ENCODE data around the gene TFAP2C.

Gene TFAP2C

DNA sequence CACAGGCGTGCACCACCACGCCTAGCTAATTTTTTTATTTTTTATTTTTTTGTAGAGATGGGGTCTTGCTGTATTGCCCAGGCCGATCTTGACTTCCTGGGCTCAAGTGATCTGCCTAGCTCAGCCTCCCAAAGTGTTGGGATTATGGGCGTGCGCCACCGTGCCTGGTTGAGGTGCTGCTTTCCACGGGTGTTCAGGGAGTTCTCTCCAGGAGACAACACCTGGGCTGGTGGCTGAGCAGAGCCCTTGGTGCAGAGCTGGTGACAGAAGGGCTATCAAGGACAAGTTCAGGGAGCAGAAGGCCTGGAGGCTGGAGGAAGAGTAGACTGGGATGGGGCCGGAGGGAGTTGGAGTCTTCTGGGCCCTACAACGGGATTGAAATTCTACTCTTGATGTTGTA lies 34.6 kb downstream of the TFAP2C start:
- no peak for TF ChIP-seq ISL1 (CRISPR knock-in tag; IDR thresholded peaks at IDR 0.05)
- no peak for TF ChIP-seq ZFP30 (CRISPR knock-in tag; IDR thresholded peaks at IDR 0.05)
- TF ChIP-seq ZNF565 (CRISPR knock-in tag; conservative IDR thresholded peaks at IDR 0.05; ENCODE audit: low read depth), result no peak
- TF ChIP-seq PPARA (CRISPR knock-in tag; IDR thresholded peaks at IDR 0.05; ENCODE audit: borderline replicate concordance), result no peak
- no peak for TF ChIP-seq OSR1 (CRISPR knock-in tag; IDR thresholded peaks at IDR 0.05)
- TF ChIP-seq, protein P1, sequence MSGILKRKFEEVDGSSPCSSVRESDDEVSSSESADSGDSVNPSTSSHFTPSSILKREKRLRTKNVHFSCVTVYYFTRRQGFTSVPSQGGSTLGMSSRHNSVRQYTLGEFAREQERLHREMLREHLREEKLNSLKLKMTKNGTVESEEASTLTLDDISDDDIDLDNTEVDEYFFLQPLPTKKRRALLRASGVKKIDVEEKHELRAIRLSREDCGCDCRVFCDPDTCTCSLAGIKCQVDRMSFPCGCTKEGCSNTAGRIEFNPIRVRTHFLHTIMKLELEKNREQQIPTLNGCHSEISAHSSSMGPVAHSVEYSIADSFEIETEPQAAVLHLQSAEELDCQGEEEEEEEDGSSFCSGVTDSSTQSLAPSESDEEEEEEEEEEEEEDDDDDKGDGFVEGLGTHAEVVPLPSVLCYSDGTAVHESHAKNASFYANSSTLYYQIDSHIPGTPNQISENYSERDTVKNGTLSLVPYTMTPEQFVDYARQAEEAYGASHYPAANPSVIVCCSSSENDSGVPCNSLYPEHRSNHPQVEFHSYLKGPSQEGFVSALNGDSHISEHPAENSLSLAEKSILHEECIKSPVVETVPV (CRISPR knock-in tag; IDR thresholded peaks at IDR 0.05), result no peak
- no peak for TF ChIP-seq ZC3H10 (CRISPR knock-in tag; IDR thresholded peaks at IDR 0.05)
- no peak for TF ChIP-seq ZNF8 (CRISPR knock-in tag; IDR thresholded peaks at IDR 0.05)
- TF ChIP-seq, protein P2, sequence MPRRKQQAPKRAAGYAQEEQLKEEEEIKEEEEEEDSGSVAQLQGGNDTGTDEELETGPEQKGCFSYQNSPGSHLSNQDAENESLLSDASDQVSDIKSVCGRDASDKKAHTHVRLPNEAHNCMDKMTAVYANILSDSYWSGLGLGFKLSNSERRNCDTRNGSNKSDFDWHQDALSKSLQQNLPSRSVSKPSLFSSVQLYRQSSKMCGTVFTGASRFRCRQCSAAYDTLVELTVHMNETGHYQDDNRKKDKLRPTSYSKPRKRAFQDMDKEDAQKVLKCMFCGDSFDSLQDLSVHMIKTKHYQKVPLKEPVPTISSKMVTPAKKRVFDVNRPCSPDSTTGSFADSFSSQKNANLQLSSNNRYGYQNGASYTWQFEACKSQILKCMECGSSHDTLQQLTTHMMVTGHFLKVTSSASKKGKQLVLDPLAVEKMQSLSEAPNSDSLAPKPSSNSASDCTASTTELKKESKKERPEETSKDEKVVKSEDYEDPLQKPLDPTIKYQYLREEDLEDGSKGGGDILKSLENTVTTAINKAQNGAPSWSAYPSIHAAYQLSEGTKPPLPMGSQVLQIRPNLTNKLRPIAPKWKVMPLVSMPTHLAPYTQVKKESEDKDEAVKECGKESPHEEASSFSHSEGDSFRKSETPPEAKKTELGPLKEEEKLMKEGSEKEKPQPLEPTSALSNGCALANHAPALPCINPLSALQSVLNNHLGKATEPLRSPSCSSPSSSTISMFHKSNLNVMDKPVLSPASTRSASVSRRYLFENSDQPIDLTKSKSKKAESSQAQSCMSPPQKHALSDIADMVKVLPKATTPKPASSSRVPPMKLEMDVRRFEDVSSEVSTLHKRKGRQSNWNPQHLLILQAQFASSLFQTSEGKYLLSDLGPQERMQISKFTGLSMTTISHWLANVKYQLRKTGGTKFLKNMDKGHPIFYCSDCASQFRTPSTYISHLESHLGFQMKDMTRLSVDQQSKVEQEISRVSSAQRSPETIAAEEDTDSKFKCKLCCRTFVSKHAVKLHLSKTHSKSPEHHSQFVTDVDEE (CRISPR knock-in tag; IDR thresholded peaks at IDR 0.05), result no peak
- no peak for TF ChIP-seq RARB (CRISPR knock-in tag; IDR thresholded peaks at IDR 0.05)
- no peak for TF ChIP-seq ZNF70 (CRISPR knock-in tag; IDR thresholded peaks at IDR 0.05)
- TF ChIP-seq ZFP3 (CRISPR knock-in tag; IDR thresholded peaks at IDR 0.05), result no peak
- no peak for TF ChIP-seq BACH2 (CRISPR knock-in tag; IDR thresholded peaks at IDR 0.05; ENCODE audit: borderline replicate concordance)
- TF ChIP-seq TOX (CRISPR knock-in tag; IDR thresholded peaks at IDR 0.05; ENCODE audit: borderline replicate concordance), result no peak
- TF ChIP-seq SNAI2 (CRISPR knock-in tag; IDR thresholded peaks at IDR 0.05), result no peak
- ATAC-seq, result no peak

DNA sequence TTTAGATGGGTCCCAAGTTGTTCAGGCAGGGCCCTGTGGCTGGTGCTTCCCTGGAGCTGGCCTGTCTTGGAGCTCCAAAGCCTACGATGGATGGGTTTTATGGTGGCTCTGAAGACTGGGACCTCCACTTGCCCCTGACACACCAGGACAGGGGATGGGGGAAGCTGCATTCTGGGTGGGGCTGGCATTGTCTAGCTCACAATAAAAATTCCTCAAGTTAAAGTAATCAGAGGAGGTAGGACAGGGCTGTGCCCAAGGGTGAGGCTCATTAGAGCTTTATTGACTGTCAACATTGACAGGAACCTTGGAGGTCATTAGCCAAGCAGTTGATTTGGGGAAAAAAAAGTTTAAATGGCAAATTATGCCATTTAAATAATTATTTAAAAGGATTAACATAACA lies 35.7 kb downstream of the TFAP2C start:
- TF ChIP-seq ZNF8 (CRISPR knock-in tag; IDR thresholded peaks at IDR 0.05) (no peak), GLIS3 (CRISPR knock-in tag; IDR thresholded peaks at IDR 0.05) (no peak), BACH2 (CRISPR knock-in tag; IDR thresholded peaks at IDR 0.05; ENCODE audit: borderline replicate concordance) (no peak), TCF4 (CRISPR knock-in tag; IDR thresholded peaks at IDR 0.05; ENCODE audit: borderline replicate concordance) (no peak), ZNF565 (CRISPR knock-in tag; conservative IDR thresholded peaks at IDR 0.05; ENCODE audit: low read depth) (no peak), ZFP30 (CRISPR knock-in tag; IDR thresholded peaks at IDR 0.05) (no peak), ESRRG (CRISPR knock-in tag; IDR thresholded peaks at IDR 0.05) (no peak), ZC3H10 (CRISPR knock-in tag; IDR thresholded peaks at IDR 0.05) (no peak)
- TF ChIP-seq, protein P3, sequence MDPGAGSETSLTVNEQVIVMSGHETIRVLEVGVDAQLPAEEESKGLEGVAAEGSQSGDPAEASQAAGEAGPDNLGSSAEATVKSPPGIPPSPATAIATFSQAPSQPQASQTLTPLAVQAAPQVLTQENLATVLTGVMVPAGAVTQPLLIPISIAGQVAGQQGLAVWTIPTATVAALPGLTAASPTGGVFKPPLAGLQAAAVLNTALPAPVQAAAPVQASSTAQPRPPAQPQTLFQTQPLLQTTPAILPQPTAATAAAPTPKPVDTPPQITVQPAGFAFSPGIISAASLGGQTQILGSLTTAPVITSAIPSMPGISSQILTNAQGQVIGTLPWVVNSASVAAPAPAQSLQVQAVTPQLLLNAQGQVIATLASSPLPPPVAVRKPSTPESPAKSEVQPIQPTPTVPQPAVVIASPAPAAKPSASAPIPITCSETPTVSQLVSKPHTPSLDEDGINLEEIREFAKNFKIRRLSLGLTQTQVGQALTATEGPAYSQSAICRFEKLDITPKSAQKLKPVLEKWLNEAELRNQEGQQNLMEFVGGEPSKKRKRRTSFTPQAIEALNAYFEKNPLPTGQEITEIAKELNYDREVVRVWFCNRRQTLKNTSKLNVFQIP (CRISPR knock-in tag; IDR thresholded peaks at IDR 0.05; ENCODE audit: borderline replicate concordance, low read depth), result no peak
- TF ChIP-seq, protein P4, sequence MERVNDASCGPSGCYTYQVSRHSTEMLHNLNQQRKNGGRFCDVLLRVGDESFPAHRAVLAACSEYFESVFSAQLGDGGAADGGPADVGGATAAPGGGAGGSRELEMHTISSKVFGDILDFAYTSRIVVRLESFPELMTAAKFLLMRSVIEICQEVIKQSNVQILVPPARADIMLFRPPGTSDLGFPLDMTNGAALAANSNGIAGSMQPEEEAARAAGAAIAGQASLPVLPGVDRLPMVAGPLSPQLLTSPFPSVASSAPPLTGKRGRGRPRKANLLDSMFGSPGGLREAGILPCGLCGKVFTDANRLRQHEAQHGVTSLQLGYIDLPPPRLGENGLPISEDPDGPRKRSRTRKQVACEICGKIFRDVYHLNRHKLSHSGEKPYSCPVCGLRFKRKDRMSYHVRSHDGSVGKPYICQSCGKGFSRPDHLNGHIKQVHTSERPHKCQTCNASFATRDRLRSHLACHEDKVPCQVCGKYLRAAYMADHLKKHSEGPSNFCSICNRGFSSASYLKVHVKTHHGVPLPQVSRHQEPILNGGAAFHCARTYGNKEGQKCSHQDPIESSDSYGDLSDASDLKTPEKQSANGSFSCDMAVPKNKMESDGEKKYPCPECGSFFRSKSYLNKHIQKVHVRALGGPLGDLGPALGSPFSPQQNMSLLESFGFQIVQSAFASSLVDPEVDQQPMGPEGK (CRISPR knock-in tag; IDR thresholded peaks at IDR 0.05; ENCODE audit: borderline replicate concordance), result no peak
- ATAC-seq, result no peak

DNA sequence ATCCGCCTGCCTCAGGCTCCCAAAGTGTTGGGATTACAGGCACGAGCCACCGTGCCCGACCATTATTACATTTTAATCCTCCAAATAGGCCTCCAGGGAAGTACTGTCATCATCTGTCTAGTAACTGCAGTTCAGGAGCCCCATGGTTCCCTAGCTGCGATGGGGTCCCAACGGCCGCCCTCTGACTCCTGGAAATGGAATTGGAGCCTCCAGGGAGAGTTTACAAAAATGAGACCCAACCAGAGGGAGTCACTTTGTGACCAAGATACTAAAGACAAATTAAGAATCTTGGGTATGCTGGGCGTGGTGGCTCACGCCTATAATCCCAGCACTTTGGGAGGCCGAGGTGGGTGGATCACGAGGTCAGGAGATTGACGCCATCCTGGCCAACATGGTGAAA lies 36.7 kb downstream of the TFAP2C start:
- ATAC-seq, result no peak
- no peak for TF ChIP-seq ZNF8 (CRISPR knock-in tag; IDR thresholded peaks at IDR 0.05)
- no peak for TF ChIP-seq ARNTL (CRISPR knock-in tag; IDR thresholded peaks at IDR 0.05; ENCODE audit: borderline replicate concordance, low read depth)
- no peak for TF ChIP-seq OSR1 (CRISPR knock-in tag; IDR thresholded peaks at IDR 0.05)
- no peak for TF ChIP-seq SNAI2 (CRISPR knock-in tag; IDR thresholded peaks at IDR 0.05)

DNA sequence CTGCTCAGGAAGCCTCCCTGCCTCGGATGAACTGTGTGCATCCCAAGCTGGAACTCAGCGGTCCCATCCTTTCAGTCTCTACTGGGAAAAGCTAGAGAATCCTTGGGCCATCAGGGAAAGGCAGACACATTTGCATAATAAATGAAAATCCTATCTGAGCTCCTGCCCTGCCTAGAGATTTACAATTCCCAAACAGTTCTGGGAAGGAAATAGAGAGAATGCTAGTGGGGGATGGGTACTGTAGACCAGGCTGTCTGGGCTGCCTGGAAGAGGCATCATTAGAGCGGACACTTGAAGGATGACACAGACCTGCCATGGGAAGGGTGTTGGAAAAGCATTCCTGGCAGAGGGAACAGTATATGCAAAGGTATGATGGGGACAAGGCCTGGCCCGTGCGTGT lies 44.3 kb downstream of the TFAP2C start:
- ATAC-seq, result no peak
- TF ChIP-seq, protein P5, sequence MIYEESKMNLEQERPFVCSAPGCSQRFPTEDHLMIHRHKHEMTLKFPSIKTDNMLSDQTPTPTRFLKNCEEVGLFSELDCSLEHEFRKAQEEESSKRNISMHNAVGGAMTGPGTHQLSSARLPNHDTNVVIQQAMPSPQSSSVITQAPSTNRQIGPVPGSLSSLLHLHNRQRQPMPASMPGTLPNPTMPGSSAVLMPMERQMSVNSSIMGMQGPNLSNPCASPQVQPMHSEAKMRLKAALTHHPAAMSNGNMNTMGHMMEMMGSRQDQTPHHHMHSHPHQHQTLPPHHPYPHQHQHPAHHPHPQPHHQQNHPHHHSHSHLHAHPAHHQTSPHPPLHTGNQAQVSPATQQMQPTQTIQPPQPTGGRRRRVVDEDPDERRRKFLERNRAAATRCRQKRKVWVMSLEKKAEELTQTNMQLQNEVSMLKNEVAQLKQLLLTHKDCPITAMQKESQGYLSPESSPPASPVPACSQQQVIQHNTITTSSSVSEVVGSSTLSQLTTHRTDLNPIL (CRISPR knock-in tag; IDR thresholded peaks at IDR 0.05; ENCODE audit: low read depth), result no peak
- TF ChIP-seq ZNF565 (CRISPR knock-in tag; conservative IDR thresholded peaks at IDR 0.05; ENCODE audit: low read depth) (no peak), ESRRG (CRISPR knock-in tag; IDR thresholded peaks at IDR 0.05) (no peak), PPARA (CRISPR knock-in tag; IDR thresholded peaks at IDR 0.05; ENCODE audit: borderline replicate concordance) (no peak), ZNF8 (CRISPR knock-in tag; IDR thresholded peaks at IDR 0.05) (no peak), ZNF70 (CRISPR knock-in tag; IDR thresholded peaks at IDR 0.05) (no peak), BACH2 (CRISPR knock-in tag; IDR thresholded peaks at IDR 0.05; ENCODE audit: borderline replicate concordance) (no peak), ZFP30 (CRISPR knock-in tag; IDR thresholded peaks at IDR 0.05) (no peak), CSDC2 (CRISPR knock-in tag; IDR thresholded peaks at IDR 0.05) (no peak), TOX (CRISPR knock-in tag; IDR thresholded peaks at IDR 0.05; ENCODE audit: borderline replicate concordance) (no peak)
- TF ChIP-seq, protein P1 (CRISPR knock-in tag; IDR thresholded peaks at IDR 0.05), result no peak
- TF ChIP-seq, protein P3 (CRISPR knock-in tag; IDR thresholded peaks at IDR 0.05; ENCODE audit: borderline replicate concordance, low read depth), result no peak
